Testis (tissue), 3 donors: ENCODE measurements around the gene FERMT3. TPM values are rescaled to one million over a fixed set of nuclear protein-coding genes. Genes with fewer than 3 reads are reported as not detected.
A peak's percentile ranks its signal among the peaks of the same experiment; 100 is the strongest.

ENCODE experiments used
- DNase-seq: peaks from one replicate; pipeline ENCODE4 v3.0.0-alpha.2; 2019
- H3K27ac ChIP-seq, 2 donors: fragments of 200-600 bp; sonication (generic); one replicate each; pipeline ENCODE4 v1.5.1; 2019
- H3K27me3 ChIP-seq: fragments of 200-600 bp; sonication (generic); one replicate; pipeline ENCODE4 v1.5.1; 2019
- H3K36me3 ChIP-seq: fragments of 200-600 bp; sonication (generic); one replicate; pipeline ENCODE4 v1.5.1; 2017; ENCODE audit warnings: low read depth; ENCODE audit errors: missing control alignments
- H3K4me1 ChIP-seq: fragments of 200-600 bp; sonication (generic); one replicate; pipeline ENCODE4 v1.5.1; 2019
- H3K4me3 ChIP-seq, 2 donors: fragments of 200-600 bp; sonication (generic); one replicate each; pipeline ENCODE4 v1.5.1; 2017 to 2019
- H3K9me3 ChIP-seq: fragments of 200-600 bp; sonication (generic); one replicate; pipeline ENCODE4 v1.5.1; 2017
- CTCF ChIP-seq, 3 experiments: fragments of 450-650 bp in 2 of 3; fragments of 200-600 bp in 1 of 3; sonication (generic) in 1 of 3; IDR thresholded peaks; one replicate each; pipeline ENCODE4 v1.5.1; 2016 to 2019; ENCODE audit warnings: antibody characterized with exemption in 3 of 3, mild to moderate bottlenecking in 2 of 3, moderate library complexity in 1 of 3
- POLR2A ChIP-seq: fragments of 450-650 bp; IDR thresholded peaks from one replicate; pipeline ENCODE4 v1.6.1; 2017; ENCODE audit warnings: antibody characterized with exemption, mild to moderate bottlenecking, moderate library complexity
- WGBS, 2 donors: methylation state at CpG; one replicate each; pipeline ENCODE4 v1.1.5; 2018; 5-methylcytosine and 5-hydroxymethylcytosine counted together
- intact Hi-C: fragments of 100-400 bp; cut with DNase I; formaldehyde crosslinking; loops from one replicate; pipeline ENCODE4 v1.15.1; 2023; ENCODE audit warnings: low total_unique reads
- polyA plus RNA-seq: library from polyadenylated mRNA; stranded (reverse); fragments of 350-450 nt; fragmentation: Illumina TruSeq; extraction: RNeasy Lipid Tissue Mini Kit (QIAGEN cat#74804); gene quantifications from one replicate; pipeline ENCODE4 v1.2.3, GENCODE V29; 2014; ENCODE audit warnings: low read depth, low replicate concordance; ENCODE audit not compliant: insufficient read depth
- total RNA-seq, 2 donors: library from RNA; depleted of rRNA; stranded (reverse); fragments of >200 nt; gene quantifications; one replicate each; pipeline ENCODE4 v1.2.3, GENCODE V29; 2016

Gene FERMT3
- total and polyA plus RNA-seq, 3 donors from 2014 or later: 7.2 to 10.9 (median 8.2) TPM

GRCh38 chr11:64164392-64165312 is 41.9 kb upstream of the FERMT3 start:
- no peak for TF ChIP-seq CTCF (IDR thresholded peaks at IDR 0.05)
- TF ChIP-seq POLR2A: no peak
- no peak overlapping the region for H3K27ac ChIP-seq
- intact Hi-C loops: no loop called here
- peak overlapping the region in 1 of 2 donors; percentile 67 for H3K4me3 ChIP-seq
- H3K27me3 ChIP-seq: no peaks in the 10 kb centered on the region
- 54% methylated on average over 8 to 20 of the region's 20 CpGs for WGBS, 2 donors
- no peak for DNase-seq
- peaks cover 9% of the 10 kb centered on the region for H3K4me1 ChIP-seq
- H3K36me3 ChIP-seq: no peaks in the 10 kb centered on the region
- H3K9me3 ChIP-seq: no peaks in the 10 kb centered on the region

GRCh38 chr11:64165481-64165841 is 41.1 kb upstream of the FERMT3 start:
- intact Hi-C loops: no loop called here
- WGBS, 2 donors: 0% methylated on average over 21 of the region's 32 CpGs; no CpG with 5 or more reads in 1 of the 2 donors

GRCh38 chr11:64165842-64166635 is 40.5 kb upstream of the FERMT3 start, which contains the start of gene MACROD1:
MACROD1 (minus strand) TSS chr11:64166113; CDS start chr11:64165994, 119 bp downstream.
- Histone ChIP-seq H3K4me3 (peak within 1 kb of the TSS; percentile 67 to 71), H3K4me1 (peaks cover 9% of the 10 kb centered on the region), H3K27me3 (no peaks in the 10 kb centered on the region), H3K36me3 (no peaks in the 10 kb centered on the region), H3K9me3 (no peaks in the 10 kb centered on the region), H3K27ac (peak within 1 kb of the TSS; percentile 56 to 71)
- TF ChIP-seq POLR2A: no peak
- TF ChIP-seq CTCF (IDR thresholded peaks at IDR 0.05): no peak
- intact Hi-C loops: no loop called here
- peak; percentile 86 for DNase-seq
- 0 to 1% methylated on average over 18 to 77 of the region's 92 CpGs for WGBS, 2 donors

More at GRCh38 chr11:64165481-64165841, 41.1 kb upstream of the FERMT3 start:
- H3K27ac ChIP-seq: peak overlapping the region; percentile 56 to 71
- no peaks in the 10 kb centered on the region for H3K9me3 ChIP-seq
- DNase-seq: no peak
- H3K36me3 ChIP-seq: no peaks in the 10 kb centered on the region
- no peaks in the 10 kb centered on the region for H3K27me3 ChIP-seq
- H3K4me1 ChIP-seq: peaks cover 9% of the 10 kb centered on the region
- peak overlapping the region; percentile 67 to 71 for H3K4me3 ChIP-seq
- no peak for TF ChIP-seq CTCF (IDR thresholded peaks at IDR 0.05)
- no peak for TF ChIP-seq POLR2A

- 89% methylated on average over 4 of the region's 4 CpGs for WGBS, 2 donors
- DNase-seq: no peak
- H3K27ac ChIP-seq: no peak overlapping the region
Measured at GRCh38 chr11:64170419-64170818, 36.1 kb upstream of the FERMT3 start.

More at GRCh38 chr11:64170419-64170818, 36.1 kb upstream of the FERMT3 start:
- H3K4me1 ChIP-seq: peaks cover under 1% of the 10 kb centered on the region
- TF ChIP-seq CTCF (IDR thresholded peaks at IDR 0.05): no peak
- TF ChIP-seq POLR2A: no peak
- no peaks in the 10 kb centered on the region for H3K36me3 ChIP-seq
- H3K4me3 ChIP-seq: no peak overlapping the region
- intact Hi-C loops: no loop called here
- no peaks in the 10 kb centered on the region for H3K27me3 ChIP-seq
- H3K9me3 ChIP-seq: no peaks in the 10 kb centered on the region
